PFSK-1 (cell line): Measurements from ENCODE around the gene XXYLT1.

ENCODE experiments used
- FOXP2 ChIP-seq: optimal IDR thresholded peaks from 2 replicates; pipeline ENCODE3; 2011; ENCODE audit warnings: borderline replicate concordance, control low read depth, inconsistent platforms; ENCODE audit not compliant: insufficient read depth; ENCODE audit errors: extremely low read length, extremely low read depth
- POLR2AphosphoS5 ChIP-seq: IDR thresholded peaks from 2 replicates; pipeline ENCODE4 v1.6.1; 2012; ENCODE audit warnings: low read depth, mild to moderate bottlenecking, control low read depth, low read length, moderate library complexity
- REST ChIP-seq, 2 experiments: IDR thresholded peaks; 2 replicates each; pipeline versions ENCODE4 v1.6.1 to v1.8.0; 2011 to 2012; ENCODE audit warnings: low read depth in 2 of 2, low read length in 2 of 2, control low read depth in 1 of 2, inconsistent platforms in 1 of 2, mild to moderate bottlenecking in 1 of 2, moderate library complexity in 1 of 2; ENCODE audit not compliant: insufficient read depth in 1 of 2
- SIN3A ChIP-seq: IDR thresholded peaks from 2 replicates; pipeline ENCODE4 v1.6.1; 2012; ENCODE audit warnings: mild to moderate bottlenecking, low read length, moderate library complexity, borderline replicate concordance; ENCODE audit not compliant: insufficient read depth
- TAF1 ChIP-seq: IDR thresholded peaks from 2 replicates; pipeline ENCODE4 v1.6.1; 2012; ENCODE audit warnings: low read length, control low read depth, borderline replicate concordance; ENCODE audit not compliant: insufficient read depth

XXYLT1 gene

DNA sequence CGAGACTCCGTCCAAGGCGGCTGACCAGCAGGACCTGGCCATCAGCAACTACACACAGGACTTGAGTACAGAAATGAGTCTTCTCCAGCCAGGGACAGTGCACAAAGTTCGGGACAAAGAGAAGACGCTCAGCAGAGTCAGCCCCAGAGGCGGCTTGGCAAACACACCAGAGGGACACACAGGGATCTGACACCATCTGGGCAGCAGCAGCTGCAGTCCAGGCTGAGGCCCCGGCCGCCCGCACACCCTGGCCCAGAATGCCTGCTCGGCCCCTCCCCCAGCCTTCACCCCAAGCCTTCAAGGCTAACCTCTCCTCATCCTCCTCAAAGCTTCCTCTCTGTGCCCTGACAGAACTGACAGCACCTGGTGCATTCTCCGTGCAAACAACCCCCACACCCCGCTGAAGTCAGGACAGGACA is 61.1 kb downstream of the XXYLT1 start:
- TF ChIP-seq SIN3A (no peak), TAF1 (no peak), POLR2AphosphoS5 (no peak), FOXP2 (no peak), REST (IDR thresholded peaks at IDR 0.05; ENCODE audit: insufficient read depth in 1 of 2, low read depth in 2 of 2, low read length in 2 of 2) (no peak)

- TF ChIP-seq REST (IDR thresholded peaks at IDR 0.05; ENCODE audit: insufficient read depth in 1 of 2, low read depth in 2 of 2, low read length in 2 of 2) (no peak), FOXP2 (no peak), POLR2AphosphoS5 (no peak), SIN3A (no peak), TAF1 (no peak)
Observed at GRCh38 chr3:195209083-195209846, 61.7 kb downstream of the XXYLT1 start.

- TF ChIP-seq SIN3A, result no peak
- no peak for TF ChIP-seq REST (IDR thresholded peaks at IDR 0.05; ENCODE audit: insufficient read depth in 1 of 2, low read depth in 2 of 2, low read length in 2 of 2)
- no peak for TF ChIP-seq FOXP2
- no peak for TF ChIP-seq POLR2AphosphoS5
- TF ChIP-seq TAF1, result no peak
Observed at GRCh38 chr3:195208631-195209030, 62.3 kb downstream of the XXYLT1 start.

DNA sequence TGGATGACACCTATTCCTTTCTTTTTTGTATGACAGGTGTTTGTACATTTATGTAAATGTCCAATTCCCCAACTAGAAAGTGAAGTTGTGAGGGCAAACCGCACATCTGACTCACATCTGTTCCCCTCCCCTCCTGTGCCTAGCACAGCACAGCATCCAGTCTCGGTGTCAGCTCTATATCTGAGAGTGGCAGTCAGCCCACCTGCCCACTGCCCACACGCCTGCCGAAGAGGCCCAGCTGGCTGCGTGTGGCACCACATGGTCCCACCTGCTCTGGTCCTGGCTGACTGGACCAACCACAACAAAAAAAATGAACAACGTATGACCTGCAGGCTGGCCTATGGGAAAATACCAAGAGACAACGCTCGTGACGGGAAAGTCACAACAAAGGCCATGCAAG is 62.8 kb downstream of the XXYLT1 start:
- TF ChIP-seq FOXP2 (no peak), POLR2AphosphoS5 (no peak), REST (IDR thresholded peaks at IDR 0.05; ENCODE audit: insufficient read depth in 1 of 2, low read depth in 2 of 2, low read length in 2 of 2) (no peak), TAF1 (no peak), SIN3A (no peak)

GRCh38 chr3:195207731-195208130 is 63.2 kb downstream of the XXYLT1 start:
- TF ChIP-seq FOXP2, result no peak
- TF ChIP-seq TAF1, result no peak
- TF ChIP-seq SIN3A, result no peak
- no peak for TF ChIP-seq POLR2AphosphoS5
- TF ChIP-seq REST (IDR thresholded peaks at IDR 0.05; ENCODE audit: insufficient read depth in 1 of 2, low read depth in 2 of 2, low read length in 2 of 2), result no peak
